Activated CD8-positive, alpha-beta T cell treated with anti-CD3 and anti-CD28 coated beads, Interleukin-2, amount 10 ng/mL, durations not matched to agents 7 days and 5 days (primary cell): ENCODE measurements around the gene CALB2. TPM values are rescaled to one million over a fixed set of nuclear protein-coding genes. Genes with fewer than 3 reads are reported as not detected.
"Not testable (repeated sequence)": the region's sequence is repeated elsewhere in the genome, so short reads cannot be mapped to it uniquely, and the experiment has no call there.

ENCODE experiments used
- ATAC-seq: fragments of 150-1000 bp; cut with Tn5 transposase; one replicate; pipeline ENCODE4 v1.10.0; 2021; ENCODE audit warnings: moderate library complexity
- CTCF ChIA-PET: fragments of 350-600 bp; sonication (Branson Sonifier 250); formaldehyde crosslinking; loops from one replicate; lab custom pipeline; 2021; ENCODE audit warnings: antibody characterized with exemption; lab: Charles Lee
- POLR2A ChIA-PET: fragments of 350-600 bp; sonication (Branson Sonifier 250); formaldehyde crosslinking; loops from one replicate; lab custom pipeline; 2021; ENCODE audit warnings: antibody characterized with exemption; lab: Charles Lee
- DNase-seq: peaks from one replicate; pipeline ENCODE4 v3.0.0-alpha.2; 2020
- H3K27ac Mint-ChIP-seq: one replicate; pipeline ENCODE4 v1.8.0; 2021; ENCODE audit warnings: mild to moderate bottlenecking, mixed read lengths
- H3K27me3 Mint-ChIP-seq: one replicate; pipeline ENCODE4 v1.8.0; 2021; ENCODE audit warnings: low read depth, mixed read lengths
- H3K36me3 Mint-ChIP-seq: one replicate; pipeline ENCODE4 v1.8.0; 2021; ENCODE audit warnings: low read depth, mixed read lengths
- H3K4me1 Mint-ChIP-seq: one replicate; pipeline ENCODE4 v1.8.0; 2021; ENCODE audit warnings: low read depth, mixed read lengths
- H3K4me3 Mint-ChIP-seq: one replicate; pipeline ENCODE4 v1.8.0; 2021; ENCODE audit warnings: mild to moderate bottlenecking, mixed read lengths
- H3K9me3 Mint-ChIP-seq: one replicate; pipeline ENCODE4 v1.8.0; 2022; ENCODE audit warnings: mixed read lengths; ENCODE audit not compliant: insufficient read depth
- total RNA-seq, 2 experiments: library from RNA; stranded (reverse); gene quantifications; one replicate each; pipeline ENCODE4 v1.2.3, GENCODE V29; 2021

The CALB2 gene
- total RNA-seq, 2 experiments from 2014 or later = not detected

- no peak overlapping the region for H3K4me3 Mint-ChIP-seq
- CTCF ChIA-PET = interaction anchor here (0.8 kb wide), 1 partner anchor 44 kb away, joined by 3 read pairs; no protein-coding TSS in a partner anchor
- no peak overlapping the region for H3K27ac Mint-ChIP-seq
Observed at GRCh38 chr16:71356051-71356740, 2.3 kb upstream of the CALB2 start.

GRCh38 chr16:71356936-71357335 lies 1.6 kb upstream of the CALB2 start:
- CTCF ChIA-PET = interaction anchor here (0.9 kb wide), 1 partner anchor 56 kb away, joined by 3 read pairs; no protein-coding TSS in a partner anchor
- H3K27me3 Mint-ChIP-seq, H3K27ac Mint-ChIP-seq, ATAC-seq, DNase-seq, H3K4me1 Mint-ChIP-seq, H3K36me3 Mint-ChIP-seq, H3K9me3 Mint-ChIP-seq, POLR2A ChIA-PET, H3K4me3 Mint-ChIP-seq: not testable (repeated sequence)

More at GRCh38 chr16:71356051-71356740, 2.3 kb upstream of the CALB2 start:
- no peak for DNase-seq
- POLR2A ChIA-PET = no interaction called here
- H3K36me3 Mint-ChIP-seq = no peaks in the 10 kb centered on the region
- H3K4me1 Mint-ChIP-seq = peaks cover 2% of the 10 kb centered on the region
- H3K27me3 Mint-ChIP-seq = peaks cover 5% of the 10 kb centered on the region
- H3K9me3 Mint-ChIP-seq = no peaks in the 10 kb centered on the region
- ATAC-seq = no peak

- ATAC-seq (no peak), DNase-seq (no peak)
- Mint-ChIP-seq H3K4me1 (peaks cover 2% of the 10 kb centered on the region), H3K4me3 (no peak overlapping the region), H3K27ac (no peak overlapping the region), H3K9me3 (no peaks in the 10 kb centered on the region), H3K27me3 (peaks cover 2% of the 10 kb centered on the region), H3K36me3 (no peaks in the 10 kb centered on the region)
- ChIA-PET POLR2A (no interaction called here), CTCF (interaction anchor here (0.7 to 1.0 kb wide), 4 partner anchors 16 to 55 kb away, joined by 3 read pairs; no protein-coding TSS in a partner anchor)
Observed at GRCh38 chr16:71357681-71358080, 842 bp upstream of the CALB2 start.

GRCh38 chr16:71359431-71359830 lies 908 bp downstream of the CALB2 start:
- Mint-ChIP-seq H3K4me1 (peaks cover 2% of the 10 kb centered on the region), H3K27ac (no peak overlapping the region), H3K9me3 (no peaks in the 10 kb centered on the region), H3K4me3 (no peak overlapping the region), H3K27me3 (peaks cover 3% of the 10 kb centered on the region), H3K36me3 (no peaks in the 10 kb centered on the region)
- CTCF ChIA-PET = interaction anchor here (1.1 kb wide), 1 partner anchor 140 kb away, joined by 3 read pairs; no protein-coding TSS in a partner anchor
- POLR2A ChIA-PET = no interaction called here
- DNase-seq (no peak), ATAC-seq (no peak)

- POLR2A ChIA-PET = no interaction called here
Observed at GRCh38 chr16:71360378-71360777, 1.9 kb downstream of the CALB2 start.

GRCh38 chr16:71364133-71364681 lies 5.7 kb downstream of the CALB2 start:
- no peak for ATAC-seq
- Mint-ChIP-seq H3K27ac (no peak overlapping the region), H3K4me1 (peaks cover 7% of the 10 kb centered on the region), H3K36me3 (no peaks in the 10 kb centered on the region), H3K9me3 (no peaks in the 10 kb centered on the region), H3K27me3 (peaks cover 5% of the 10 kb centered on the region), H3K4me3 (no peak overlapping the region)
- CTCF ChIA-PET = no interaction called here
- POLR2A ChIA-PET = no interaction called here
- DNase-seq = no peak

More at GRCh38 chr16:71360378-71360777, 1.9 kb downstream of the CALB2 start:
- DNase-seq = no peak
- Mint-ChIP-seq H3K4me3 (no peak overlapping the region), H3K27me3 (peaks cover 7% of the 10 kb centered on the region), H3K36me3 (no peaks in the 10 kb centered on the region), H3K9me3 (no peaks in the 10 kb centered on the region), H3K27ac (no peak overlapping the region), H3K4me1 (peaks cover 2% of the 10 kb centered on the region)
- CTCF ChIA-PET = no interaction called here
- no peak for ATAC-seq

- peaks cover 5% of the 10 kb centered on the region for H3K27me3 Mint-ChIP-seq
- H3K9me3 Mint-ChIP-seq = no peaks in the 10 kb centered on the region
- DNase-seq = no peak
- peaks cover 14% of the 10 kb centered on the region for H3K4me1 Mint-ChIP-seq
- no peak overlapping the region for H3K4me3 Mint-ChIP-seq
- ChIA-PET POLR2A (no interaction called here), CTCF (no interaction called here)
- no peaks in the 10 kb centered on the region for H3K36me3 Mint-ChIP-seq
- ATAC-seq = no peak
- no peak overlapping the region for H3K27ac Mint-ChIP-seq
Observed at GRCh38 chr16:71365021-71365420, 6.5 kb downstream of the CALB2 start.

- H3K4me3 Mint-ChIP-seq = no peak overlapping the region
- no peak overlapping the region for H3K27ac Mint-ChIP-seq
- ChIA-PET POLR2A (no interaction called here), CTCF (interaction anchor here (0.9 kb wide), 1 partner anchor 135 kb away, joined by 3 read pairs; no protein-coding TSS in a partner anchor)
- H3K27me3 Mint-ChIP-seq = peaks cover 5% of the 10 kb centered on the region
- DNase-seq (peak; percentile 61), ATAC-seq (peak; percentile 76)
- no peaks in the 10 kb centered on the region for H3K9me3 Mint-ChIP-seq
- H3K4me1 Mint-ChIP-seq = peaks cover 25% of the 10 kb centered on the region
- H3K36me3 Mint-ChIP-seq = no peaks in the 10 kb centered on the region
Observed at GRCh38 chr16:71367241-71367976, 8.9 kb downstream of the CALB2 start.

- Mint-ChIP-seq H3K4me3 (no peak overlapping the region), H3K27me3 (peaks cover 5% of the 10 kb centered on the region), H3K4me1 (peaks cover 25% of the 10 kb centered on the region), H3K27ac (no peak overlapping the region), H3K36me3 (no peaks in the 10 kb centered on the region), H3K9me3 (no peaks in the 10 kb centered on the region)
- ChIA-PET POLR2A (no interaction called here), CTCF (no interaction called here)
- ATAC-seq = no peak
- no peak for DNase-seq
Observed at GRCh38 chr16:71368958-71369357, 10.4 kb downstream of the CALB2 start.

- Mint-ChIP-seq H3K9me3 (no peaks in the 10 kb centered on the region), H3K4me1 (peaks cover 25% of the 10 kb centered on the region), H3K27ac (no peak overlapping the region), H3K36me3 (no peaks in the 10 kb centered on the region), H3K27me3 (peaks cover 4% of the 10 kb centered on the region), H3K4me3 (no peak overlapping the region)
- ATAC-seq (no peak), DNase-seq (no peak)
- CTCF ChIA-PET = no interaction called here
- POLR2A ChIA-PET = no interaction called here
Observed at GRCh38 chr16:71369494-71369893, 11.0 kb downstream of the CALB2 start.

GRCh38 chr16:71371237-71371636 lies 12.7 kb downstream of the CALB2 start:
- ATAC-seq (no peak), DNase-seq (no peak)
- Mint-ChIP-seq H3K4me3 (no peak overlapping the region), H3K4me1 (peaks cover 25% of the 10 kb centered on the region), H3K9me3 (no peaks in the 10 kb centered on the region), H3K27me3 (no peaks in the 10 kb centered on the region), H3K36me3 (no peaks in the 10 kb centered on the region), H3K27ac (no peak overlapping the region)
- CTCF ChIA-PET = no interaction called here
- POLR2A ChIA-PET = no interaction called here

- ATAC-seq (no peak), DNase-seq (no peak)
- peaks cover 18% of the 10 kb centered on the region for H3K4me1 Mint-ChIP-seq
- ChIA-PET CTCF (interaction anchor here (1.9 kb wide), 1 partner anchor 40 kb away, joined by 5 read pairs; no protein-coding TSS in a partner anchor), POLR2A (no interaction called here)
- H3K27me3 Mint-ChIP-seq = no peaks in the 10 kb centered on the region
- no peaks in the 10 kb centered on the region for H3K36me3 Mint-ChIP-seq
- H3K4me3 Mint-ChIP-seq = no peak overlapping the region
- H3K9me3 Mint-ChIP-seq = no peaks in the 10 kb centered on the region
- no peak overlapping the region for H3K27ac Mint-ChIP-seq
Observed at GRCh38 chr16:71373073-71373472, 14.6 kb downstream of the CALB2 start.
